NCI-H128 (cell line): ENCODE data around the gene SHC1.

Experiments used
- DNase-seq: peaks from one replicate; lab custom pipeline; 2025; ENCODE audit not compliant: unreplicated experiment; lab: John Stamatoyannopoulos, UW

The SHC1 gene, protein sequence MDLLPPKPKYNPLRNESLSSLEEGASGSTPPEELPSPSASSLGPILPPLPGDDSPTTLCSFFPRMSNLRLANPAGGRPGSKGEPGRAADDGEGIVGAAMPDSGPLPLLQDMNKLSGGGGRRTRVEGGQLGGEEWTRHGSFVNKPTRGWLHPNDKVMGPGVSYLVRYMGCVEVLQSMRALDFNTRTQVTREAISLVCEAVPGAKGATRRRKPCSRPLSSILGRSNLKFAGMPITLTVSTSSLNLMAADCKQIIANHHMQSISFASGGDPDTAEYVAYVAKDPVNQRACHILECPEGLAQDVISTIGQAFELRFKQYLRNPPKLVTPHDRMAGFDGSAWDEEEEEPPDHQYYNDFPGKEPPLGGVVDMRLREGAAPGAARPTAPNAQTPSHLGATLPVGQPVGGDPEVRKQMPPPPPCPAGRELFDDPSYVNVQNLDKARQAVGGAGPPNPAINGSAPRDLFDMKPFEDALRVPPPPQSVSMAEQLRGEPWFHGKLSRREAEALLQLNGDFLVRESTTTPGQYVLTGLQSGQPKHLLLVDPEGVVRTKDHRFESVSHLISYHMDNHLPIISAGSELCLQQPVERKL

GRCh38 chr1:154970631-154971340, at the start of gene SHC1:
Gene SHC1, minus strand, starts transcription at chr1:154970747. Its CDS starts 221 bp downstream, at chr1:154970526.
- no peak for DNase-seq

DNA sequence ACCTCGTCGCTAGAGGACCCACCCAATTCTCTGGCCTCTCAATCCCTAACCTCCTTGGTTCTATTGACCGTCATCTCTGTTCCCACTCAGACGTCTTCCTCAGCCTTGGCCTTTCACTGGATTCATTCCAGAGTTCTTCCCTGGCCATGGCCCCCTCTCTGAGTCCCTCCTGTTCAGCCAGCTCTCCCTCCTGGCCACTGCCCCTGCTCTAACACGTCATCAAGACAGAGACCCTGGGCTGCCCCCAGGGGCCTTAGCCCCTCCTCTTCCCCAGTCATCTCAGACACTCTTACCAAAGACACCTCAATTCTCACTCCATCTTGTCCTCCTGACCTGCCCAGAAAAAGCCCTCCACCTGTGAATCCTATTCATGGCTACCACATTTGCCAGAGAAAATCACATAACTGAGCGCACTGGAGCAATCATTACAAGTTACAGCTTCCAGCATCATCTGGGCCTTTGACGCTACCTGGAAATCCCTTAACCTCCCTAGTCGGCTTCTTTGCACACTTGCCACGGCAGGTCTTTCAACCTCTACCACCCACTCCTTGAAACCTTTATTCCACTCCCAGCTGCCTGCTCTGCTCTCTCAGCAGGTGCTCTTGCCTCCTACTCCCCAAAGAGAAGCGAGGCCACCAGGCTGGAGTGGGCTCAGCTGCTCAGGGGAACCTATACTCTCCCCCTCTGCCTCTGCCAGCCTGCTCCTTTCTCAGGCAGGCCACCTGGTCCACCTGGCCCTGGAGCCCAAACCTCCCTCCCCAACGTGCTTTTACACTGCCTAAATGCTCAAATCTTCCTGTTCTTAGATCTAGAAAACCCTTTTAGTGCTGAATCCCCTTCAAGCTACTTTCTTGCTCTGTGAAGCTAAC, 49.1 kb upstream of the SHC1 start:
- no peak for DNase-seq

GRCh38 chr1:155018617-155019348, 48.2 kb upstream of the SHC1 start:
- DNase-seq, result no peak

DNA sequence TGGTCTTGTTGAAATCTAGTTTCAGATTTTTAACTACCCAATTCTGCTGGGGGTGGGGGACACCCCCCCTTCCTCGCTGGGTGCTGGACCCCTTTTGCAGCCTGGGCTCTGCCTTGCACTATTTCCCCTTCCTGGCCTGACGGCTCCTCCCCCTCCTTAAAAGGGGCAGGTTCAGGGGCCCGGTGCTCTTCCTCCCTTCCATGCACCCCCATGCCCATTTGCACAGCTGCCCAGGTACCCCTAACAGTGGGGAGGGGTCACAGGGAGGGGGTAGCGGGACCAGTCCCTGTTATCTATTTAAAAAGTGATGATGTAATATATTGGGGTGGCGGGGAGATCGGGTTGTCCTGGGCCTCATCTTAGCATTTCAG, 47.4 kb upstream of the SHC1 start:
- DNase-seq, result no peak

- DNase-seq, result peak; percentile 71
Measured at GRCh38 chr1:155017041-155017945, 46.7 kb upstream of the SHC1 start.

DNA sequence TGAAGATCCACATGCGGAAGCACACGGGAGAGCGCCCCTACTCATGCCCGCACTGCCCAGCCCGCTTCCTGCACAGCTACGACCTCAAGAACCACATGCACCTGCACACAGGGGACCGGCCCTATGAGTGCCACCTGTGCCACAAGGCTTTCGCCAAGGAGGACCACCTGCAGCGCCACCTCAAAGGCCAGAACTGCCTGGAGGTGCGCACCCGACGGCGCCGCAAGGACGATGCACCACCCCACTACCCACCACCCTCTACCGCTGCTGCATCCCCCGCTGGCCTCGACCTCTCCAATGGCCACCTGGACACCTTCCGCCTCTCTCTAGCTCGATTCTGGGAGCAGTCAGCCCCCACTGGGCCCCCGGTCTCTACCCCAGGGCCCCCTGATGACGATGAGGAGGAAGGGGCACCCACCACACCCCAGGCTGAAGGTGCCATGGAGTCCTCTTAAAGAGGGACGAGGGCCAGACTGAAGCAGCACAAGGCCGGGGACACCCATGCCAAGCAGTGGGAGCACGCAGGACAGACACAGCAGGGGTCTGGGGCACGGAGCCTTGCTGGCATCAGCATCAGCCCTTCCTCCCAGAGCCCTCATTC, 45.8 kb upstream of the SHC1 start:
- DNase-seq, result no peak

- DNase-seq, result no peak
Measured at GRCh38 chr1:155015527-155016230, 45.1 kb upstream of the SHC1 start.

GRCh38 chr1:155014709-155015508, 44.4 kb upstream of the SHC1 start:
- DNase-seq, result no peak

DNA sequence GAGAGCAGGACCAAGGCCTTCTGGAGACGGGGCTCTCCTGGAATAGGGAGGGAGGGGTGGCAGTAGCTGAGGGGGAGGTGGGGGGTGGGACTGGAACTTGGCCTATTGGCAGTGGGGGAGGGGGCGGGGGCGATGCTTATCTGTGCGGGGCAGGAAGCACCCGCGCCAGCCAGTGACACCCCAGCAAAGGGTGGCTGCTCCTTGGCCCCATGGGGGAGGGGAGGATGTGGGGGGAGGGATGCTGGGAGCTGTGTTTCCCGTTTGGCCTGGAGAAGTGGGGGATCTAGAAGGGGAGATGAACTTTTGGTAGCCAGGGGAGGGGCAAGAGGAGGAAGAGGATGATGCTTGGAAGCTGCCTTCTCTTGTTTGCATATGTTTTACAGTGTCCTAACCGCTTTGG, 43.1 kb upstream of the SHC1 start:
- no peak for DNase-seq

- DNase-seq, result no peak
Measured at GRCh38 chr1:155012776-155013602, 42.4 kb upstream of the SHC1 start.

- peak; percentile 46 for DNase-seq
Measured at GRCh38 chr1:155012026-155012546, 41.5 kb upstream of the SHC1 start.

- DNase-seq, result no peak
Measured at GRCh38 chr1:155011437-155012025, 41.0 kb upstream of the SHC1 start.

DNA sequence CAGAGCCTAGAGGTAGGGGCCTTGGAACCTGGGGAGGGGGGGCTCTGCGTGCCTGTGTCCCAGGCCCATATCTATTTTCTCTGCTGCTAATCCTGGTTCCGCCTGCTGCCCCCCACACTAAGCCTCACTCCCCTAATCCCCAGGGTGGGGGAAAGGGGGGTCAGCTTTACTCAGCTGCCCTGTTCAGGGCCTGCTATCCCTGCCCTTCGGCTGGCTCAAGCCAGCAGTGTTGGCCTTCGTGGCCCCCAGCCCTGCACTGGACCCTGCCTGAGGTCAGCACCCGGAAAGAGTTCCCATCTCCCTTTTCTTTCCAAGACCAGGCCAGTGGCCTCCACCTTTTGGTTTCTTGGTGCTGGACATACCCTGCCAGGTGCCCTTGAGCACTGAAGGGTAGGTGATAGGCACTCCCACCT, 40.5 kb upstream of the SHC1 start:
- DNase-seq, result no peak

DNA sequence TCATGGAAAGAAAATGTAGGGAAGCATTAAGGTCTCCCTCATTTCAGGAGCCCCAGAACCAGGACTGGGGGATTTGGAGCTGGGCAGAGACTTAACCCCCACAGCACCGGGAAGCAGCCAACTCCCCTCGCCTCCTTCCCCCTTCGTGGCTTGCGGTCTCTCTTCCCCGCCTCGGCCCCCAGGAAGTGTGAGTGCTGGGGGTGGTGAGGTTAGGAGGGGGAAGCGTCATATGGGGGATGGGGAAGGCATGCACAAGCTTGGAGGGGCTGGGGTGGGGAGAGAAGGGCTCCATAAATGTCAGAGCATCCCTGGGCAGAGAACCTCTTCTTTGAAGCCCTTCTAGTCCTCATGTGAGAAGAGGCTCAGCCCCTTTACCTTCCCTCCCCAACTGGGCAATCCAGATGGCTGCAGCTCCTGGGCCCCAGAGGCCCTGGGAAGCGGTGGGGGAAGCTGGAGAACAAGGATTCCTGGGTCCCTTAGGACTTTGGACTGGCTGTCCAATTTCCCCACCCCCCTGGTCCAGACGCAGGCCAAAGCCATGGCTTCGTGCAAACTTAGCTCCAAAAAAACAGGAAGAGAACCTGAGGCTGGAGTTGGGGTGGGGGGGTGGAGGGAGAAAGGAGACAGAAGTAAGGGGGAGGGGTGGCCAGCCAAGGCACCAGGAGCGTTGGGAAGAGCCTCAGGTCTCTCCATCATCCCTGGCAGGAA, 39.8 kb upstream of the SHC1 start:
- DNase-seq, result no peak

- DNase-seq, result no peak
Measured at GRCh38 chr1:155009742-155010141, 39.2 kb upstream of the SHC1 start.
